OCI-LY1 (cell line): ENCODE results near the gene TM4SF18.

Source experiments
- CTCF ChIP-seq: fragments of 200-600 bp; sonication (generic), shearing (Covaris generic); IDR thresholded peaks from 2 replicates; pipeline ENCODE4 v1.5.1; 2017; ENCODE audit warnings: mild to moderate bottlenecking, antibody characterized with exemption, low read length, moderate library complexity, mixed read lengths
- EZH2 ChIP-seq: fragments of 200-600 bp; sonication (generic), shearing (Covaris generic); IDR thresholded peaks from 2 replicates; pipeline ENCODE4 v1.8.0; 2017; ENCODE audit warnings: borderline replicate concordance, mixed run types, mild to moderate bottlenecking, antibody characterized with exemption, low read length, moderate library complexity, mixed read lengths

- TF ChIP-seq EZH2, result no peak
- TF ChIP-seq CTCF, result no peak
Observed at GRCh38 chr3:149366031-149366430, 32.6 kb upstream of the TM4SF18 start.
